SK-N-SH (cell line): Measurements from ENCODE around the gene PSMC3. TPM values are rescaled to one million over a fixed set of nuclear protein-coding genes. Genes with fewer than 3 reads are reported as not detected.

Source experiments
- CTCF ChIA-PET: fragments of 300-600, 350-600 bp; formaldehyde crosslinking; extraction: SDS; loops from one replicate; lab custom pipeline; 2021; lab: Yijun Ruan, JAX
- POLR2A ChIA-PET: fragments of 350-600 bp; sonication (Branson Sonifier 250); formaldehyde crosslinking; extraction: SDS; loops from one replicate; lab custom pipeline; 2020; ENCODE audit warnings: antibody characterized with exemption, inconsistent platforms; lab: Yijun Ruan, JAX
- DNase-seq: peaks from one replicate; pipeline ENCODE4 v3.0.0; 2012
- H2AFZ ChIP-seq: fragments of 200-600 bp; sonication (generic); 2 replicates; pipeline ENCODE4 v1.8.1; 2016; ENCODE audit warnings: antibody characterized with exemption, mild to moderate bottlenecking, low read depth
- H3F3A ChIP-seq: fragments of 200-600 bp; sonication (generic); replicated peaks from 2 replicates; pipeline ENCODE3; 2016; ENCODE audit warnings: antibody characterized with exemption, mild to moderate bottlenecking; ENCODE audit not compliant: insufficient read depth
- H3K27ac ChIP-seq, 2 experiments: fragments of 200-500 bp in 1 of 2; fragments of 200-600 bp in 1 of 2; sonication (Bioruptor generic) in 1 of 2; sonication (generic), shearing (Covaris generic) in 1 of 2; 2 replicates each; pipeline versions ENCODE4 v1.5.1 to v1.6.1; 2014 to 2016; ENCODE audit warnings: low read depth in 2 of 2, inconsistent platforms in 1 of 2, low read length in 1 of 2, mild to moderate bottlenecking in 1 of 2, mixed read lengths in 1 of 2
- H3K27me3 ChIP-seq: fragments of 200-600 bp; sonication (generic), shearing (Covaris generic); 2 replicates; pipeline ENCODE4 v1.6.1; 2016; ENCODE audit warnings: mixed run types; ENCODE audit not compliant: insufficient read depth
- H3K36me3 ChIP-seq, 2 experiments: fragments of 200-500 bp in 1 of 2; fragments of 200-600 bp in 1 of 2; sonication (Bioruptor generic) in 1 of 2; sonication (generic) in 1 of 2; replicated peaks in 1 of 2; 2 replicates each; pipeline versions ENCODE3 to v1.5.1; 2014 to 2016; ENCODE audit warnings: low read length in 1 of 2, mild to moderate bottlenecking in 1 of 2; ENCODE audit not compliant: insufficient read depth in 2 of 2, control insufficient read depth in 1 of 2
- H3K4me1 ChIP-seq, 2 experiments: fragments of 200-500 bp in 1 of 2; fragments of 200-600 bp in 1 of 2; sonication (Bioruptor generic) in 1 of 2; sonication (generic), shearing (Covaris generic) in 1 of 2; 2 replicates each; pipeline versions ENCODE4 v1.5.1 to v1.6.1; 2014 to 2016; ENCODE audit warnings: low read depth in 1 of 2, low read length in 1 of 2, mixed run types in 1 of 2; ENCODE audit not compliant: insufficient read depth in 2 of 2, control insufficient read depth in 1 of 2
- H3K4me2 ChIP-seq: fragments of 200-600 bp; sonication (generic), shearing (Covaris generic); 2 replicates; pipeline ENCODE4 v1.6.1; 2017; ENCODE audit warnings: mixed run types
- H3K4me3 ChIP-seq, 2 experiments: fragments of 200-500 bp in 1 of 2; fragments of 200-600 bp in 1 of 2; sonication (Bioruptor generic) in 1 of 2; sonication (generic), shearing (Covaris generic) in 1 of 2; 2 replicates each; pipeline versions ENCODE4 v1.5.1 to v1.8.1; 2014 to 2016; ENCODE audit warnings: low read depth in 2 of 2, inconsistent platforms in 1 of 2, low read length in 1 of 2, mild to moderate bottlenecking in 1 of 2, mixed read lengths in 1 of 2, moderate library complexity in 1 of 2
- H3K79me2 ChIP-seq: fragments of 200-600 bp; sonication (generic); 2 replicates; pipeline ENCODE4 v1.8.1; 2017; ENCODE audit warnings: mild to moderate bottlenecking; ENCODE audit not compliant: insufficient read depth
- H3K9ac ChIP-seq: fragments of 200-600 bp; sonication (generic); 2 replicates; pipeline ENCODE4 v1.6.1; 2017; ENCODE audit warnings: mixed run types
- H3K9me2 ChIP-seq: fragments of 200-600 bp; sonication (generic); 2 replicates; pipeline ENCODE4 v1.6.1; 2017; ENCODE audit warnings: mixed run types
- H3K9me3 ChIP-seq: fragments of 200-600 bp; sonication (generic); 2 replicates; pipeline ENCODE4 v1.6.1; 2017; ENCODE audit warnings: mixed run types, mild to moderate bottlenecking, moderate library complexity
- H4K20me1 ChIP-seq: fragments of 200-600 bp; sonication (generic); 2 replicates; pipeline ENCODE4 v1.6.1; 2017; ENCODE audit warnings: mild to moderate bottlenecking, mixed run types; ENCODE audit not compliant: insufficient read depth
- ELF1 ChIP-seq: IDR thresholded peaks from 2 replicates; pipeline ENCODE4 v1.4.0; 2012
- EP300 ChIP-seq, 2 experiments: IDR thresholded peaks; 2 replicates each; pipeline versions ENCODE4 v1.4.0 to v1.6.1; 2012; ENCODE audit warnings: borderline replicate concordance in 1 of 2, low read depth in 1 of 2, low read length in 1 of 2
- FOSL2 ChIP-seq: IDR thresholded peaks from 2 replicates; pipeline ENCODE4 v1.4.0; 2012; ENCODE audit warnings: low read depth, mild to moderate bottlenecking, moderate library complexity, borderline replicate concordance
- FOXJ3 ChIP-seq: sonication (generic); formaldehyde crosslinking; IDR thresholded peaks from 2 replicates; pipeline ENCODE4 v1.5.1; 2020; ENCODE audit warnings: mild to moderate bottlenecking, missing genetic modification reagents
- MXI1 ChIP-seq: IDR thresholded peaks from 2 replicates; pipeline ENCODE4 v1.6.1; 2012; ENCODE audit warnings: mild to moderate bottlenecking, low read depth, low read length, improper control_type of control experiment
- RAD21 ChIP-seq: IDR thresholded peaks from 2 replicates; pipeline ENCODE4 v1.6.1; 2012; ENCODE audit warnings: mild to moderate bottlenecking, low read length
- RFX5 ChIP-seq: IDR thresholded peaks from 2 replicates; pipeline ENCODE4 v1.6.1; 2012; ENCODE audit warnings: mild to moderate bottlenecking, improper control_type of control experiment, low read length
- SIN3A ChIP-seq: IDR thresholded peaks from 2 replicates; pipeline ENCODE4 v1.6.1; 2012; ENCODE audit warnings: low read depth, mild to moderate bottlenecking, low read length, moderate library complexity, borderline replicate concordance
- SMC3 ChIP-seq: IDR thresholded peaks from 2 replicates; pipeline ENCODE4 v1.6.1; 2012; ENCODE audit warnings: low read depth, low read length, improper control_type of control experiment
- TAF1 ChIP-seq: IDR thresholded peaks from 2 replicates; pipeline ENCODE4 v1.6.1; 2012; ENCODE audit warnings: low read depth, mild to moderate bottlenecking, low read length, moderate library complexity, borderline replicate concordance
- TEAD4 ChIP-seq: IDR thresholded peaks from 2 replicates; pipeline ENCODE4 v1.4.0; 2012; ENCODE audit warnings: mild to moderate bottlenecking, borderline replicate concordance; ENCODE audit not compliant: insufficient read depth
- WGBS: methylation state at CpG from one replicate; pipeline ENCODE4 v1.1.6; 2017; ENCODE audit warnings: low lambda C conversion rate; 5-methylcytosine and 5-hydroxymethylcytosine counted together
- polyA plus RNA-seq, 3 experiments: library from polyadenylated mRNA; depleted of rRNA; stranded (reverse); fragments of >200 nt; gene quantifications; 2 replicates each; pipeline ENCODE4 v1.2.3, GENCODE V29; 2012
- TF ChIP-seq, protein P1 (sequence below): fragments of 200-600 bp; sonication (generic); IDR thresholded peaks from 2 replicates; pipeline ENCODE4 v1.6.1; 2017; ENCODE audit warnings: antibody characterized with exemption, mild to moderate bottlenecking, moderate library complexity

PSMC3 gene
- polyA plus RNA-seq, 1 of the 3 experiments (the other 2 are of a cell fraction): 184 TPM

DNA sequence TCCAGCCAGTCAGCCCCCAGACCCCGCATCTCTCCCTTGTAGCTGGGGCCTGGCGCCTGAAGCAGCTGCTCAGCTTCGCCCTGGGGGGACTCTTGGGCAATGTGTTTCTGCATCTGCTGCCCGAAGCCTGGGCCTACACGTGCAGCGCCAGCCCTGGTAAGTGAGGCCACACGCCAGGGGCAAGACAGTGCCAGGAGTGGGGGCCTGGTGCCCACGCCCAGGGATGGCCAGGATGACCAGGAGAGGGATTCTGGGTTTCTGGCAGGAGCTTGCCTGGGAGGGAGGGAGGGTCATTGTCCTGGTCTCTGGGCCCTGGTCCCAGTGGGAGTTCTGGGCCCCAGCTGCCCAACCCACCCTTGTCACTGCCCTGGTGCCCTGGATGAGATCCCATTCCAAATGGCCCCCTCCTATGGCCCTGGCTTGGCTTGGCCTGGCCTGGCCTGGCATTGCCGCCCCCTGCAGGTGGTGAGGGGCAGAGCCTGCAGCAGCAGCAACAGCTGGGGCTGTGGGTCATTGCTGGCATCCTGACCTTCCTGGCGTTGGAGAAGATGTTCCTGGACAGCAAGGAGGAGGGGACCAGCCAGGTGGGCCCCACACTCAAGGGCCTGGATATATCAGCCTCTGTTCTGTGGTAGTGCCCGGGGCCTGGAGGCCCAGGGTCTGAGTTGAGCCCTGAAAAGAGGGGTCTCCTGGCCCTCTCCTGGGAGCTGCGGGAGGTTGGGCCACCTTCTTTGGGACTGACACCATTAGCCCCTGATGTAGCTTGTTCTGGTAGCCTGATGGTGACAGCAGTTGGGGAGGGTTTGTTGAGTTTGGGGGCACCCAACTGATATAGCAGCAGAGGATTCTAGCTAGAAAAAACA is 14.1 kb downstream of the PSMC3 start:
- peaks cover 39% of the 10 kb centered on the region in 2 experiments for H3K36me3 ChIP-seq

DNA sequence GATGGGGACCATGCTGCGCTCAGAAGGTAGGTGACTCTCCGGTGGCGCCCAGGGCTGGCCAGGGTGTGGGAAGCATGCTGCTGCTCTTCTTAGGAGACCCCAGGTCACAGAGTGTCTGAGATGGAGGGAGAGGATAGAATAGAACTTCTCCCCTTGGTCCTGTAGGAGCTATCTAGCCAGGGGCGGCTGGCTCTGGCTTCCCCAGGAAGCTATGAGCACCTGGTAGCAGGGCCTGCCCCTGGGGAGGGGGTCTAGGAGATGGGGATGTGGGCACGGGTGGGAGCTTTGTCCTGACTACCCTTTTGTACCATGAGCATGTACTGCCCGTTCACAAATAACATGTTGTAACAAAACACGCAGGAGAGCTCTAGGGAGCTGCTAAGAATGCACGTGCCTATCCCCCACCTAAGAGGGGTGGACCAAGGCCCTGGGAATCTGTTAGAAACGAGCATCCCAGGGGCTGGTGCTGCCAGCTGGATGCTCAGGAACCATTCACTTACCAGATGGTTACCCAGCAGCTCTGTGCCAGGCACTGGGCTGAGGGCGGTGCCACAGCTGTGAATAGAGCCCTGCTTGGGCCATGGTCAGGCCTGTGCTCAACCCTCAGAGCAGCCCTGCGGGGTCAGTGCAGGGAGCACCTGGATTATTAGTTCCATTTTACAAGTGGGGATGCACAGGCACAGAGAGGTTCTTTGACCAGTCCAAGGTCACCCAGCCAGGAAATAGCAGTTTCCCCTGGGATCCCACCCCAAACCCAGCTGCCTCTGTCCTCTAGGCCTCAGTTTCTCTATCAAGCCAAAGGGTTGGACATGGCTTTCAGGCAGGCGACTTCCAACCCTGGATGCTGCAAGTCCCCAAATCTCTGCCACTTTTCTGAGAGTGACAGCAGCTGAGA is 15.6 kb downstream of the PSMC3 start:
- POLR2A ChIA-PET: interaction anchor here (0.7 to 1.8 kb wide), 3 partner anchors 10 to 223 kb away, joined by 3 to 7 read pairs (median 4); no protein-coding TSS in a partner anchor

More for the DNA sequence above, 14.1 kb downstream of the PSMC3 start:
- DNase-seq: peak; percentile 87
- H3K27ac ChIP-seq: peak overlapping the region in 1 of 2 experiments; percentile 53; a peak in 2 of 4 replicates
- 0 out of 2 replicates have a peak, but pooled peaks cover 3% of the 10 kb centered on the region for H4K20me1 ChIP-seq
- H3K27me3 ChIP-seq: no peaks in the 10 kb centered on the region
- 70% methylated on average over 4 of the region's 12 CpGs for WGBS
- H3K4me2 ChIP-seq: no peak overlapping the region
- no peaks in the 10 kb centered on the region for H3K9me3 ChIP-seq
- no peaks in the 10 kb centered on the region for H3K9me2 ChIP-seq
- ChIA-PET POLR2A (interaction anchor here (0.5 to 1.3 kb wide), 5 partner anchors 8 to 141 kb away, joined by 3 to 4 read pairs (median 3); no protein-coding TSS in a partner anchor), CTCF (interaction anchor here (0.6 to 20.7 kb wide), 26 partner anchors 10 to 232 kb away, joined by 3 to 239 read pairs (median 4); partner anchors contain the start of genes C1QTNF4, NR1H3 and PSMC3)
- no peak overlapping the region for H3K4me3 ChIP-seq
- H3F3A ChIP-seq: peaks cover 30% of the 10 kb centered on the region
- no peak overlapping the region for H3K9ac ChIP-seq
- TF ChIP-seq SMC3: peak; percentile 40; the same call in 1 of the 2 replicates
- no peak for TF ChIP-seq FOSL2
- peak in 1 of 2 experiments; percentile 41; a peak in 2 of 4 replicates for TF ChIP-seq EP300 (IDR thresholded peaks at IDR 0.05; ENCODE audit: borderline replicate concordance in 1 of 2, low read depth in 1 of 2, low read length in 1 of 2)
- TF ChIP-seq, protein P1, sequence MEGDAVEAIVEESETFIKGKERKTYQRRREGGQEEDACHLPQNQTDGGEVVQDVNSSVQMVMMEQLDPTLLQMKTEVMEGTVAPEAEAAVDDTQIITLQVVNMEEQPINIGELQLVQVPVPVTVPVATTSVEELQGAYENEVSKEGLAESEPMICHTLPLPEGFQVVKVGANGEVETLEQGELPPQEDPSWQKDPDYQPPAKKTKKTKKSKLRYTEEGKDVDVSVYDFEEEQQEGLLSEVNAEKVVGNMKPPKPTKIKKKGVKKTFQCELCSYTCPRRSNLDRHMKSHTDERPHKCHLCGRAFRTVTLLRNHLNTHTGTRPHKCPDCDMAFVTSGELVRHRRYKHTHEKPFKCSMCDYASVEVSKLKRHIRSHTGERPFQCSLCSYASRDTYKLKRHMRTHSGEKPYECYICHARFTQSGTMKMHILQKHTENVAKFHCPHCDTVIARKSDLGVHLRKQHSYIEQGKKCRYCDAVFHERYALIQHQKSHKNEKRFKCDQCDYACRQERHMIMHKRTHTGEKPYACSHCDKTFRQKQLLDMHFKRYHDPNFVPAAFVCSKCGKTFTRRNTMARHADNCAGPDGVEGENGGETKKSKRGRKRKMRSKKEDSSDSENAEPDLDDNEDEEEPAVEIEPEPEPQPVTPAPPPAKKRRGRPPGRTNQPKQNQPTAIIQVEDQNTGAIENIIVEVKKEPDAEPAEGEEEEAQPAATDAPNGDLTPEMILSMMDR: peak; percentile 78
- peak; percentile 59; the same call in 1 of the 2 replicates for TF ChIP-seq MXI1
- peak; percentile 56 for TF ChIP-seq RAD21
- no peak for TF ChIP-seq TAF1
- TF ChIP-seq RFX5: no peak
- H3K79me2 ChIP-seq: peaks cover 42% of the 10 kb centered on the region
- H3K4me1 ChIP-seq: peaks cover 35 to 40% of the 10 kb centered on the region in 2 experiments; a peak in 3 of 4 replicates
- no peak overlapping the region for H2AFZ ChIP-seq

More for the DNA sequence above, 15.6 kb downstream of the PSMC3 start:
- Histone ChIP-seq H3K4me3 (peak overlapping the region in 1 of 2 experiments; percentile 99; a peak in 2 of 4 replicates), H3K36me3 (peaks cover 32 to 39% of the 10 kb centered on the region in 2 experiments), H3K9me2 (no peaks in the 10 kb centered on the region), H3K79me2 (peaks cover 42% of the 10 kb centered on the region), H3K27ac (no peak overlapping the region; a peak in 1 of 4 replicates), H3K27me3 (no peaks in the 10 kb centered on the region), H3F3A (peaks cover 16% of the 10 kb centered on the region), H3K9me3 (no peaks in the 10 kb centered on the region), H3K4me1 (peaks cover 23 to 40% of the 10 kb centered on the region in 2 experiments; a peak in 3 of 4 replicates), H2AFZ (no peak overlapping the region), H4K20me1 (0 out of 2 replicates have a peak, but pooled peaks cover 3% of the 10 kb centered on the region), H3K9ac (peak overlapping the region; percentile 100; the same call in 1 of the 2 replicates), H3K4me2 (peak overlapping the region; percentile 100)
- CTCF ChIA-PET: interaction anchor here (0.7 to 20.7 kb wide), 12 partner anchors 12 to 223 kb away, joined by 3 to 239 read pairs (median 7); partner anchors contain the start of genes PSMC3 and SPI1
- no peak for TF ChIP-seq TEAD4
- no peak for TF ChIP-seq SMC3
- no peak for TF ChIP-seq FOXJ3 (CRISPR knock-in tag)
- TF ChIP-seq SIN3A: no peak
- TF ChIP-seq ELF1: no peak
- no peak for DNase-seq
- WGBS: 95% methylated on average over 4 of the region's 12 CpGs
